Stimulated activated CD8-positive, alpha-beta memory T cell treated with anti-CD3 and anti-CD28 coated beads, Interleukin-4, amount 100 ng/mL, for 24 hours (primary cell): Measurements from ENCODE around the gene ATG7.

Experiments
- DNase-seq: peaks from one replicate; pipeline ENCODE4 v3.0.0-alpha.2; 2020; ENCODE audit warnings: low read depth

ATG7 gene

DNA sequence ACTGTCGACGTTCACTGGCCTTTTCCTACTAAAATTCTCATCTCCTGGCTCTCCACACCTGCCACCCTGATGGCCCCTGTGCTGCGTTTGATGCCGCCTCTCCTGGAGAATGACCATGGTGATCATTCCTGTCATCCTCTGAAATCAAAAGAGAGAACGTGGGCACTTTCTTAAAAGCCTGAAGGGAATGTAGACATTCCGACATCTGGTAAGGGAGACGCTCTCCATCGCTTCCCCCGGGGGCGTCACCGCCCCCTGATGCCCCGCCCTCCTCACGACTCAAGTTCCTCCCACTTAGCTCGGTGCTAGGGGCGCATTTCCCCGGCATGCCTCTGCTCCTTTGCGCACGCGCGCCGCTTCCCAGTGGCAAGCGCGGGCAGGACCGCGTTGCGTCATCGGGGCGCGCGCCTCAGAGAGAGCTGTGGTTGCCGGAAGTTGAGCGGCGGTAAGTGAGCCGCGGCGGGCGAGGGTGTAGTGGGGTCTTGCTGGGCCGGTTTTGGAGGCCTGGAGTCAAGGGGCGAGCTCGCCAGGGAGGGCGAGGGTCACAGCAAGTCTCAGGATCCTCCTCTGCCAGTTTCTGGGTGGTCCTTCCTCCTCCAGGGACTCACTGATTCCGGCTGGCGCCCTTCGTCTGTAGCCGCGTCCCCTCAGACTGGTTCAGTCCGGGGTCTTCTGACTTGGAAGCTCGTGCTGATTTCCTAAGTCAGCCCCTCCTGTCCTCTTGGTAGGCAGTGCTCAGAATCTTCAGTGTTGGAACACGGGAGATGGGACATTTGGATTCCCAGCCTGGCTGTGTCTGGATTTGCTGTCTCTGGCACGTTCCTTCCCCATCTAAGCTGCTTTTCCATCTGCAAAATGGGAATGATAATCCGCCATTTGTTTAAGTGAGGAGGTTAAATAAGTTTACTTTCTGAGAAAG, at the start of gene ATG7:
TSS of gene ATG7 (plus strand) at position 412 of the 919 bp plus-strand sequence. CDS start 26,299 bp downstream, outside the sequence.
- peak; percentile 95 for DNase-seq

DNA sequence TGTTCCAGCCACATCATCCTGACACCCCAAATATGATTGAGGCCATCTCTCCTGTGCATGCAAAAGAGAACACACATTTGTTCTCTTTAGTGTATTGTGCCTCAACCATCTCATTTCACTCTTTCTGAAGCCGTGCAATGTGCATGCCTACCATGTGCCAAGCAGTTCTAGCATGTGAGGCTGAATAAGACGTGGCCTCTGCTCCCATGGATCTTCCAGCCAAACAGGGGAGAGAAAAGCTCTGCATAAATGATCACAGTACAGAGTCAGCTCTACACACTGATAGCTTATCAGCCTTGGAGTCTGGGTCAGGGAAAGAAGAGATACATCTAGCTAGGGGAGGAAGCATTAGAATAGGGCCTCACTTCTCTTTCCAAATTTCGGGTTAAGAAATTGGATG, 48.2 kb upstream of the ATG7 start:
- DNase-seq, result no peak

GRCh38 chr3:11224870-11225229, 47.3 kb upstream of the ATG7 start:
- no peak for DNase-seq

- no peak for DNase-seq
Observed at GRCh38 chr3:11226042-11226370, 46.2 kb upstream of the ATG7 start.

DNA sequence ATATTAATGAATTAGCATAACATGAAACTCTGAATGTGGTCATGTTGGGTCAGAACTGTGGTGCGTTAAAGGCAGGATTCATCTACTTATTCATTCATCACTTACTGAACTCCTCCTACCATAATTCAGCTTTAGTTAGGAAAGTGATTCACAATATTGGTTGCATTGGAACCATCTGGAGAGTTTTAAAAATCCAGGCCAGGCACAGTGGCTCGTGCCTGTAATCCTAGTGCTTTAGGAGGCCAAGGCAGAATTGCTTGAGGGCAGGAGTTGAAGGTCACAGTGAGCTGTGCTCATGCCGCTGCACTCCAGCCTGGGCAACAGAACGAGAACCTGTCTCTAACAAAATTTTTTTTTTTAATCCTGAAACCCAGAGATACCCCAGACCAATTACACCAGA, 44.2 kb upstream of the ATG7 start:
- DNase-seq, result no peak

DNA sequence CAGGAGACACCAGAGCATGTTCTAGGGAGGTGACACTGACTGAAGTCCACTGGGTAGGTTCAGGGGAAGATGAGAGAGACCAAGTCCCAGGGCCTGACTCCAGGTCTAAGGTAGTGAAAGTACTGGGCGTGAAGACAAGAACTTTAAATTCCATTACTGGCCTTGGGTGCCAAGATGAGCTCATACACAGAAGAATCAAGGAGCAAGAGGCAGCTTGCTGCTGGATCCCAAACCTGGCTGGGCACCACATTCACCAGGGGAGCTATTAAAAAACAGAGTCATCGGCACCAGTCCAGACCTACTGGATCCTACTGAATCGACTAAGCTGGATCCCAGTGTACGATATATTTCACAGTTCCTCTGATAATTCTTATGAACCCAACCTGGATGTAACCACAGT, 42.1 kb upstream of the ATG7 start:
- DNase-seq, result no peak

DNA sequence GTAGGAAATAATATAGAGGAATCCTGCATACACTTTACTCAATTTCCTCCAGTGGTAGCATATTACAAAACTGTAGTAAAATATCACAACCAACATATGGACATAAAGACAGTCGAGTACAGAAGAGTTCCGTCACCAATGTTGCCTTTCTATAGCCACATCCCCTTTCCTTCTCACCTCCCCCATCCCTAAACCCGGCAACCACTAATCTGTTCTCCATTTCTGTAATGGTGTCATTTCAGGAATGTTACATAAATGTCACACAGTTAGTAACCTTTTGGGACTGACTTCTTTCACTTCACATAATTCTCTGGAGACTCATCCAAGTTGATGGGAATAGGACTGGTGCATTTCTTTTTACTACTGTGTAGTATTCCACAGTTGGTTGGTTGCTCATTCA, 41.4 kb upstream of the ATG7 start:
- DNase-seq, result no peak

DNA sequence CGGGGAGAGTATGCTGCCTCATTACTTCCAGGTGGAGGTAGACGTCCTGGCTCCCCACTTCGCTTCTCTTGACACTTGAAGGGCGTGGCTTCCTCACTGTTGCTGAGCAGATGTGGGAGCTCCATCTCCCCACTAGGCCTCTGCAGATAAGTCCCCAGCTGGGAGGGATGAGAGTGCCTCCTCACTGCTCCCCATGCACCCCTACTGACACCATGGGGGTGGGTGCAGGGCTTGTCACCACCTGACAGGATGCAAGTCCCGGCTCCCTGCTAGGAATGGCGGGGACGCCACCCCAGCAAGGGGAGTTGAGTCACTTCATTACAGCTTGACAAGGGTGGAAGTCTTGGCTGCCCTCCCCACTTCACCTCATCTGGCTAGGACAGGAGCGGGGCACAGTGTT, 36.8 kb upstream of the ATG7 start:
- DNase-seq, result no peak

DNA sequence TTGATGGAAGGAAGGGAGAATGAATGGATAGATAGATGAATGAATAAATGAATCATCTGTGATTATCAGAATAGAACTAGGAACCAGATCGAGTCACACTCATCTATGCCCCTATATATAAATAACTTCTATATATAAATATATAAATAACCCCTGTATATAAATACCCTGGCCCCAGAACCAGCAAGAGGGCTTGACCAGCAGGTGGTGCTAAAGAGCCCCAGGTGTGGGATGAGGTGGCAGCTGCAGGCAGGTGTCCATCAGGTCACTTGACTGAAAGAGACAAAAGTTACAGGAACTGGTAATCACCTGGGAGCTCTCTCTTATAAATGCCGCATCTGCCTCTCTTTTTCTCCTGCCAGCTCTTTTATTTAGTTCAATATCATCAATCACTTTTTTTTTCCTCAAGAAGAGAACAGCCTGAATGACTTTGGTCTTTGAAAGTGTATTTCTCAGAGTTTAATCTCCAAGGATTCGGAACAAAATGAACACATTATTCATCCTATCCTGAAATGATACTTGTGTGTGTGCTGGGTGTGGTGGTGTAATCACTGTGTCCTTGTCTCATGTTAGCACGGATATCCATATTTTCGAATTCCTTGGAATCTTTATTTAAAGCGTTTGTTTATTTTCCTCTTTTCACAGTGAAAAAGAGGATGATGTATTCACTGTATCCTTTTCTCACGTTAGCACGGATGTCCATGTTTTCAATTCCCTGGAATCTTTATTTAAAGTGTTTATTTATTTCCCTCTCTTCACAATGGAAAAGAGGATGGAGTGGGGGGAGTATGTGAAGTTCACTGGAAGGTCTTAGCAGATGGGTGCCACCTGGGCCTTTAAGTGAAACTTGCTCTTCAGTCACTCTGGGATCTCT, 35.4 kb upstream of the ATG7 start:
- DNase-seq, result peak; percentile 62

DNA sequence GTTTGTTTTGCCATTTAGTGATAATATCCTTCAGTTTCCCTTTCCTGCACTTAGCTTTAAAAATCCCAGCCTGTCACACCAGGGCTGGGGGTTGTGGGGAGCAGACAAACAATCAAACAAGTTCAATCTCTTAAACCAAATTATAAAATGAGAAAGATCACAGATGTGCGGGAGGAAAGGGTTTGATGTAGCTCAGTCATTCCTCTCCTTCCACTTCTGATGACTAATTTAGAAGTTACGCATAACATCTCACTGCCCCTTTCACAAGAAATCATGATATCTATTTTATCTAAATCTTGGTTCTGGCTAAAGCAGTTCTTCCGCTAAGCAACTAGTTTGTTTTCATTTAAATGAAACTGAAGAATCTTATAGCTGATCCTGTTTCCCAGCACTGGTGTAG, 34.1 kb upstream of the ATG7 start:
- no peak for DNase-seq

GRCh38 chr3:11238880-11239279, 33.3 kb upstream of the ATG7 start:
- DNase-seq, result no peak

DNA sequence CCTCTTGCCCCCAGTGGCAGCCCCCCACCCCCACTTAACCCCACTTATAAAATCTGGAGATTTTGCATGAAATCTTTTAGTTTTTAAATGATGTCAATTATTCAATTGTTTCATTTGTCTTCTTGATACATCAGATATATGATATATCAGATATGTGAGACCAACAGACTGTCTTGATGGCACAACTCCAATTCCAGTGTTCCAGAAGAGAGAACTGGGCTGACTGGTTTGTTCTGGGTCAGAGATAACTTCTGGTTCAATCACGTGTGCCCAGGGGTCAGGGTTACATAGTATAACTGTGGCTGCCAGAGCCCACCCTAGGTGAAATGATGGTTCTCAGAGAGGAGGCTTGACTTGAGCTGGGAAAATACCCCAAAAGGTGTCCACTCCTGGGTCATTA, 32.4 kb upstream of the ATG7 start:
- no peak for DNase-seq

GRCh38 chr3:11240496-11240895, 31.7 kb upstream of the ATG7 start:
- no peak for DNase-seq

DNA sequence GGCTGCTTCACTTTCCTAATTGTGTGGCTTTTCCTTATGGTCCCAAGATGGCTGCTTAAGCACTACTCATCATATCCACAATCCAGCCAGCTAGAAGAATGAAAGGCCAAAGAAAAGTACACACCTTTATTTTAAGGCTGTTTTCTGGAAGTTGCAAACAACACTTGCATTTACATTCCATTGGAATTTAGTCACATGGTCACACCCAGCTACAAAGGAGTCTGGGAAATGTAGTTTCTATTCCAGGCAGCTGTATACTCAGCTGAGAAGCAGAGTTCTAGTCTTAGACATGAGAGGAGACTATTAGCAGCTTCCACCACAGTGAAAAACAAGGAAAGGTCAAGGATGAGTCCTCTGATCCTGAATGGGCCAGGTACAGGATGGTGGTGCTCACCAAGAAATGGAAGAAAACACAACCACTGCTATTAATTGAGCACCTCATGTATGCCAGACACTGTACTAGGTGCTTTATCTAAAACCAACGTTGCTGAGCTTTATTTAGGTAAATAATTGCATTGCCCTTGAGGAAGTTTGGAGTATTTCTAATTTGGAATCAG, 28.0 kb upstream of the ATG7 start:
- DNase-seq, result no peak

- DNase-seq, result no peak
Observed at GRCh38 chr3:11245276-11245675, 26.9 kb upstream of the ATG7 start.

DNA sequence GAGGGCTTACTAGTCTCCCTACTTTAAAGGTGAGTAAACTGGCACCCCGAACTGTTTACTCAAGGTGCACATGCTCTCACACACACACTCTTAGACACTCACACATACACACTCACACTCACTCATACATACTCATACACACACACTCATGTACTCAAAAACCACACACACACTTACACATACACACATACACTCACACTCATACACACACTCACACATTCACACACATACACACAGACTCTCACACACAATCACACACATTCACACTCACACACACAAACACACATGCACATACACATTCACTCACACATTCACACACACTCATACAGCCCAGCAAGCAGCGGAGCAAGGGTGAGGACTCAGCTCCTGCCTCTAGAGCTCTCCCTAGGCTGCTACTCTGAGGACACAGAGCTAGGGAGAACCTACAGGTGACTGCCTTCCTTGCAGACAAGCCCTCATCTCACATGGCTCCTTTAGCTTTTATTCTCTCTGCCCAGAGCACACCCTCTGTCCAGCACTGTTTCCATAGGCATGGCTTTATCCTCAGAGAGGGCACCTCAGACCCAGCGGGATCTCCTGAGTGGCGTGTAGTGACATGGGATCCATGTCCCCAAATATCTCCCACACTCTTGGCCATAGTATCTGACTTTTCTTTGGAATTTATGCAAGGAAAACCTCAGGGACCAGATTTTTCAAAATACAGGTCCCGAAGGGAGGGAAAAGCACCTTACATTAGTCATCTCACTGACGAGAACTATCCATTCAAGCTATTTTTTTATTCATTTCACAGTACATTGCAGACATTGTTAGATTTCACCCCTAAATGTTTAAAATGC, 26.2 kb upstream of the ATG7 start:
- no peak for DNase-seq

DNA sequence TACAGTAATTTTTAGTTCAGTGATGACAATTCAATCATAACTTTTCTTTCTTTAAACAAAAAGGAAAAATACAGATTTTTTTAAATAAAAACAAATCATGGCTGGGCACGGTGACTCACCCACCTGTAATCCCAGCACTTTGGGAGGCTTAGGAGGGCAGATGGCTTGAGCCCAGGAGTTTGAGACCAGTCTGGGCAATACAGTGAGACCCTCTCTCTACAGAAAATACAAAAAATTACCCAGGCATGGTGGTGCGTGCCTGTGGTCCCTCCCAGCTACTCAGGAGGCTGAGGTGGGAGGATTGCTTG, 25.6 kb upstream of the ATG7 start:
- DNase-seq, result no peak

DNA sequence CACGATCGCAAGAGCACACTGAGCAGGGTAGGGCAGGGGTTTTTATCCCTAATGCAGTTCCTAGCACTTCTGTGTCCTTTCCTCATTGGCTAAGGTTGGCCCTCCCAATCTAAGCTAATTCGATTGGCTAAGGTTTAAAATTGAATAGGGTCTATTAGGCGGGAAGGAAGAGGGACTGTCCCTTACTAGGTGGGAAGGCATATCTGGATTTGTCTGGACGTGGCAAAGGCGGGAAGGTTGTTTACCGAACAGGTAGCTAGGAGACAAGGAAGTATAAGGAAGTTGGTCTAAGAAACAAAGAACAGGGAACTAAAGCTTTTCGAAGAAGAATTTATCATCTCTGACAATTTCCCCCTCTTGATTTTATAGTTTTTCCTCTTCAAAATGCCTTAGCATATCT, 24.8 kb upstream of the ATG7 start:
- DNase-seq, result no peak

- no peak for DNase-seq
Observed at GRCh38 chr3:11248596-11248995, 23.6 kb upstream of the ATG7 start.

- DNase-seq, result no peak
Observed at GRCh38 chr3:11250902-11251806, 21.0 kb upstream of the ATG7 start.

- DNase-seq, result no peak
Observed at GRCh38 chr3:11251807-11252176, 20.4 kb upstream of the ATG7 start.
